Measurements from ENCODE around the gene EFL1. TPM values are rescaled to one million over a fixed set of nuclear protein-coding genes. Genes with fewer than 3 reads are reported as not detected.

EFL1 gene
- total and polyA plus RNA-seq, 2 of the 8 experiments (the other 6 are each of a cell fraction or from before 2014, with no cell fraction given), result 10.8 to 31.5 TPM

GRCh38 chr15:82130248-82130647, 132.3 kb downstream of the EFL1 start (continued):
- no peak for TF ChIP-seq KDM4A (IDR thresholded peaks at IDR 0.05; ENCODE audit: low read depth, low read length, severe bottlenecking)
- no peak for TF ChIP-seq SP1 (IDR thresholded peaks at IDR 0.05; ENCODE audit: low read depth, low read length)
- no peak for TF ChIP-seq SIX5 (IDR thresholded peaks at IDR 0.05; ENCODE audit: low read depth, low read length)
- no peak for TF ChIP-seq POLR2A (IDR thresholded peaks at IDR 0.05; ENCODE audit: control extremely low read depth in 1 of 2, low read depth in 2 of 2, low read length in 2 of 2)
